ENCODE data around the gene SEMA3D. TPM values are rescaled to one million over a fixed set of nuclear protein-coding genes. Genes with fewer than 3 reads are reported as not detected.

Gene SEMA3D
- total and polyA plus RNA-seq, 10 donors, result 4.6 to 210 (median 116) TPM

DNA sequence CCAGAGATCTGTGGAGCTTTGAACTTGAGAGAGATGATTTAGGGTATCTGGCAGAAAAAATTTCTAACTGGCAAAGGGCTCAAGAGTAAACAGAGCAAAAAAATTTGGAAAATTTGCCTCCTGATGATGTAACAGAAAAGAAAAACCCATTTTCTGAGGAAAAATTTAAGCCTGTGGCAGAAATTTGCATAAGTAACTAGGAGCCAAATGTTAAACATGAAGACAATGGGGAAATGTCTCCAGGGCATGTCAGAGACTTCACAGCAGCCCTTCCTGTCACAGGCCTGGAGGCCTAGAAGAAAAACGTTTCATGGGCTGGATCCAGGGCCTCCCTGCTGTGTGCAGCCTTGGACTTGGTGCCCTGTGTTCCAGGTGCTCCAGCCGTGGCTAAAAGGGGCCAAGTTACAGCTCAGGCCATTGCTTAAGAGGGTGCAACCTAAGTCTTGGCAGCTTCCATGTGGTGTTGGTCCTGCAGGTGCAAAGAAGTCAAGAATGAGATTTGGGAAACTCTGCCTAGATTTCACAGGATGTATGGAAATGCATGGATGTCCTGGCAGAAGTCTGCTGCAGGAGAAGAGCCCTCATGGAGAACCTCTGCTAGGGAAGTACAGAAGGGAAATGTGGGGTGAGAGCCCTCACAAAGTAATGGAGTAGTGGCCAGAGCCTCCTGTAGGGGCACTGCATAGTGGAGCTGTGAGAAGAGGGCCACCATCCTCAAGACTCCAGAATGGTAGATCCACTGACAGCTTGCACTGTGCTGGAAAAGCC is 8.1 kb downstream of the SEMA3D start:
- intact Hi-C loops (cut with DNase I; ENCODE audit: low total_unique reads), result no loop called here
- H3K27me3 ChIP-seq (replicated peaks in 1 of 7), result no peaks in the 10 kb centered on the region
- H3K36me3 ChIP-seq, result peaks cover 0 to 12% (median 0%) of the 10 kb centered on the region in 6 donors
- H3K9me3 ChIP-seq, result peaks cover 0 to 33% (median 25%) of the 10 kb centered on the region in 8 donors
- 54 to 71% (median 60%) methylated on average over 2 of the region's 2 CpGs for WGBS, 5 donors
- no peak overlapping the region for H3K27ac ChIP-seq
- no peaks in the 10 kb centered on the region for H3K4me1 ChIP-seq
- H3K4me3 ChIP-seq, result no peak overlapping the region
- DNase-seq, result no peak
- TF ChIP-seq POLR2AphosphoS5 (IDR thresholded peaks at IDR 0.05) (no peak), POLR2A (IDR thresholded peaks at IDR 0.05) (no peak)
- TF ChIP-seq, protein P1, sequence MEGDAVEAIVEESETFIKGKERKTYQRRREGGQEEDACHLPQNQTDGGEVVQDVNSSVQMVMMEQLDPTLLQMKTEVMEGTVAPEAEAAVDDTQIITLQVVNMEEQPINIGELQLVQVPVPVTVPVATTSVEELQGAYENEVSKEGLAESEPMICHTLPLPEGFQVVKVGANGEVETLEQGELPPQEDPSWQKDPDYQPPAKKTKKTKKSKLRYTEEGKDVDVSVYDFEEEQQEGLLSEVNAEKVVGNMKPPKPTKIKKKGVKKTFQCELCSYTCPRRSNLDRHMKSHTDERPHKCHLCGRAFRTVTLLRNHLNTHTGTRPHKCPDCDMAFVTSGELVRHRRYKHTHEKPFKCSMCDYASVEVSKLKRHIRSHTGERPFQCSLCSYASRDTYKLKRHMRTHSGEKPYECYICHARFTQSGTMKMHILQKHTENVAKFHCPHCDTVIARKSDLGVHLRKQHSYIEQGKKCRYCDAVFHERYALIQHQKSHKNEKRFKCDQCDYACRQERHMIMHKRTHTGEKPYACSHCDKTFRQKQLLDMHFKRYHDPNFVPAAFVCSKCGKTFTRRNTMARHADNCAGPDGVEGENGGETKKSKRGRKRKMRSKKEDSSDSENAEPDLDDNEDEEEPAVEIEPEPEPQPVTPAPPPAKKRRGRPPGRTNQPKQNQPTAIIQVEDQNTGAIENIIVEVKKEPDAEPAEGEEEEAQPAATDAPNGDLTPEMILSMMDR (IDR thresholded peaks at IDR 0.05 in 8 of 11, conservative IDR thresholded peaks at IDR 0.05 in 3 of 11), result no peak

DNA sequence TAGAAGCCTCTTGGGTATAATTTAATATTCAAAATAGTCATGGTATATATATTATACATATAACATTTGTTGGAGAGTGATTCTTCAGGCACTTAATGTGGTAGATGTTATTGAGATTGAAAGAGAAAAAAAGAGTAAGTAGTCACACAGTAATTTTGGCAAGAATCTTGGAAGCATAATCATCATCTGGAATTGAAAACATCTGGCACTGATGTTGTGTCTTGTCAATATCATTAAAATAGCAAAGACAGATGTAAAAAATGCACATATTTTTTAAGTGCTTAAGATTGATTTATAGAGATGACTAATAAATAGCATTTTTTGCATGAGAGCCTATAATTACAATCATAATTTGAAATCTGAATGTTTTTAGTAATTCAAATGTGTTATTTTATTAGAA is 9.5 kb downstream of the SEMA3D start:
- intact Hi-C loops (cut with DNase I; ENCODE audit: low total_unique reads), result no loop called here
- no peak for DNase-seq
- no peak overlapping the region for H3K4me3 ChIP-seq
- H3K27me3 ChIP-seq (replicated peaks in 1 of 7), result no peaks in the 10 kb centered on the region
- peaks cover 0 to 12% (median 0%) of the 10 kb centered on the region in 6 donors for H3K36me3 ChIP-seq
- H3K27ac ChIP-seq, result no peak overlapping the region
- no peaks in the 10 kb centered on the region for H3K4me1 ChIP-seq
- H3K9me3 ChIP-seq, result peaks cover 0 to 33% (median 25%) of the 10 kb centered on the region in 8 donors
- TF ChIP-seq POLR2AphosphoS5 (IDR thresholded peaks at IDR 0.05) (no peak), POLR2A (IDR thresholded peaks at IDR 0.05) (no peak)
- TF ChIP-seq, protein P1 (IDR thresholded peaks at IDR 0.05 in 8 of 11, conservative IDR thresholded peaks at IDR 0.05 in 3 of 11), result no peak

DNA sequence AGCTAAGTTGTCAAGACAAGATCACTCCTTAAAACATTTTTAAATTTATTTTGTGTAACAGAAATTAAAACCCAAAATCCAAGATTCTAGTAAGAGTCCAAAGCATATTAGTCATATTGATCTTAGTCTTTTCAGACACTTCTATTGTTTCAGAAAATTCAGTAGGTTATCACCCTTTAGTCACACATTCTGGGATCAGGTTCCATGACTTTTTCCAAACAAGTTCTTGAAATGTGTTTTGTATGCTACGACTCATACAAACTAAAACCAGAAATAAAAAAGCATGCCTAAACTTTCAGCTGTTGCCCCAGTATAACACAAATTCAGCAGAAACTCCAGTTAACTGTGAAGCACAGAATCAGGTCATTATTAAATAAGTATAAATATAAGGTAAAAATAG is 10.7 kb downstream of the SEMA3D start:
- DNase-seq, result no peak
- peaks cover 0 to 33% (median 25%) of the 10 kb centered on the region in 8 donors for H3K9me3 ChIP-seq
- H3K36me3 ChIP-seq, result peaks cover 0 to 12% (median 0%) of the 10 kb centered on the region in 6 donors
- no peak overlapping the region for H3K4me3 ChIP-seq
- 89 to 93% (median 90%) methylated on average over 1 of the region's 1 CpG for WGBS, 5 donors
- TF ChIP-seq POLR2AphosphoS5 (IDR thresholded peaks at IDR 0.05), result no peak
- TF ChIP-seq, protein P1 (IDR thresholded peaks at IDR 0.05 in 8 of 11, conservative IDR thresholded peaks at IDR 0.05 in 3 of 11), result no peak
- TF ChIP-seq POLR2A (IDR thresholded peaks at IDR 0.05), result no peak
- H3K4me1 ChIP-seq, result no peaks in the 10 kb centered on the region
- no peaks in the 10 kb centered on the region for H3K27me3 ChIP-seq (replicated peaks in 1 of 7)
- intact Hi-C loops (cut with DNase I; ENCODE audit: low total_unique reads), result no loop called here
- H3K27ac ChIP-seq, result no peak overlapping the region

DNA sequence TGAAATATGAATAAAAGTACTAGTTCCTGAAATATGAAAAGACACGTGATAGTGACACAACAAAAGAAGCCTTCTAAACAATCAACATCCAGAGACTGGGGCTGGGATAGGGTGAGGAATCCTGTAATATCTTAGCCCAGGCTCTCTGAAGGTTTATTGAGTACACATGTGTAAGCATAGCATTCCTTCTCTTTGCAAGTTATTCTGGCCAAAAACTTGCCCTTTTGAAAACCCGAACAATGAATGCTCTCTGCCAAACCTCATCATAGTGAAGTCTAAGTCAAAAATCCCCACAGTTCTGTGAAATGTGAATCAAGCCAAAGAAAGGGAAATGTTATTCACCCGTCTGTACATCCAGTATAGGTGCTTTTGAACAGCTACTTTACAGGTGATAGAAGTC is 11.6 kb downstream of the SEMA3D start:
- peaks cover 0 to 12% (median 0%) of the 10 kb centered on the region in 6 donors for H3K36me3 ChIP-seq
- WGBS, 5 donors, result 64 to 80% (median 70%) methylated on average over 3 of the region's 3 CpGs
- H3K9me3 ChIP-seq, result peaks cover 0 to 26% (median 23%) of the 10 kb centered on the region in 8 donors
- no peak overlapping the region for H3K27ac ChIP-seq
- TF ChIP-seq POLR2A (IDR thresholded peaks at IDR 0.05) (no peak), POLR2AphosphoS5 (IDR thresholded peaks at IDR 0.05) (no peak)
- TF ChIP-seq, protein P1 (IDR thresholded peaks at IDR 0.05 in 8 of 11, conservative IDR thresholded peaks at IDR 0.05 in 3 of 11), result no peak
- intact Hi-C loops (cut with DNase I; ENCODE audit: low total_unique reads), result no loop called here
- H3K4me1 ChIP-seq, result no peaks in the 10 kb centered on the region
- H3K27me3 ChIP-seq (replicated peaks in 1 of 7), result no peaks in the 10 kb centered on the region
- no peak for DNase-seq
- H3K4me3 ChIP-seq, result no peak overlapping the region

Measured in spleen (tissue), 11 donors.